Thyroid gland (tissue), 4 donors: Measurements from ENCODE around the gene FBXL17. TPM values are rescaled to one million over a fixed set of nuclear protein-coding genes. Genes with fewer than 3 reads are reported as not detected.

Experiments used
- DNase-seq, 2 donors: peaks; one replicate each; pipeline ENCODE4 v3.0.0-alpha.2; 2019
- H3K27ac ChIP-seq, 3 donors: fragments of 200-600 bp; sonication (generic); 1 replicate in 2 of 3; 2 replicates in 1 of 3; pipeline ENCODE4 v1.5.1; 2016 to 2019; ENCODE audit warnings: mild to moderate bottlenecking in 1 of 3, moderate library complexity in 1 of 3
- H3K27me3 ChIP-seq: fragments of 200-600 bp; sonication (generic); one replicate; pipeline ENCODE4 v1.5.1; 2019
- H3K36me3 ChIP-seq, 2 donors: fragments of 200-600 bp; sonication (generic); one replicate each; pipeline ENCODE4 v1.5.1; 2016 to 2019
- H3K4me1 ChIP-seq, 2 donors: fragments of 200-600 bp; sonication (generic); one replicate each; pipeline ENCODE4 v1.5.1; 2017 to 2019
- H3K4me3 ChIP-seq, 3 donors: fragments of 200-600 bp; sonication (generic); replicated peaks in 1 of 3; 1 replicate in 2 of 3; 2 replicates in 1 of 3; pipeline ENCODE4 v1.5.1; 2016; ENCODE audit warnings: mild to moderate bottlenecking in 1 of 3
- H3K9me3 ChIP-seq: fragments of 200-600 bp; sonication (generic); one replicate; pipeline ENCODE4 v1.5.1; 2017
- POLR2A ChIP-seq, 2 donors: fragments of 450-650 bp; IDR thresholded peaks; one replicate each; pipeline ENCODE4 v1.6.1; 2017; ENCODE audit warnings: antibody characterized with exemption in 2 of 2, mild to moderate bottlenecking in 2 of 2, moderate library complexity in 1 of 2
- WGBS, 2 donors: methylation state at CpG; one replicate each; pipeline ENCODE4 v1.1.5; 2017; 5-methylcytosine and 5-hydroxymethylcytosine counted together
- intact Hi-C: fragments of 100-400 bp; cut with DNase I; formaldehyde crosslinking; loops from one replicate; pipeline ENCODE4 v1.15.1; 2023
- total RNA-seq, 4 donors: library from RNA; depleted of rRNA; stranded (reverse); fragments of >200 nt; gene quantifications; one replicate each; pipeline ENCODE4 v1.2.3, GENCODE V29; 2016
- TF ChIP-seq, protein P1 (sequence below), 6 experiments: fragments of 200-600 bp in 3 of 6; fragments of 450-650 bp in 3 of 6; sonication (generic) in 3 of 6; IDR thresholded peaks; one replicate each; pipeline ENCODE4 v1.5.1; 2016 to 2019; ENCODE audit warnings: antibody characterized with exemption in 6 of 6, mild to moderate bottlenecking in 2 of 6, inconsistent platforms in 1 of 6, moderate library complexity in 1 of 6

The FBXL17 gene
- total RNA-seq, 4 donors from 2014 or later, result 37.6 to 77.7 (median 55.6) TPM

- WGBS, 2 donors, result 10 to 13% methylated on average over 1 of the region's 1 CpG
- Histone ChIP-seq H3K27ac (no peak overlapping the region), H3K9me3 (no peaks in the 10 kb centered on the region), H3K4me1 (peaks cover 9 to 13% of the 10 kb centered on the region in 2 donors), H3K36me3 (no peaks in the 10 kb centered on the region), H3K27me3 (no peaks in the 10 kb centered on the region), H3K4me3 (no peak overlapping the region)
- intact Hi-C loops, result no loop called here
- DNase-seq, result peak; percentile 48 to 51
- TF ChIP-seq POLR2A (IDR thresholded peaks at IDR 0.05), result no peak
- TF ChIP-seq, protein P1, sequence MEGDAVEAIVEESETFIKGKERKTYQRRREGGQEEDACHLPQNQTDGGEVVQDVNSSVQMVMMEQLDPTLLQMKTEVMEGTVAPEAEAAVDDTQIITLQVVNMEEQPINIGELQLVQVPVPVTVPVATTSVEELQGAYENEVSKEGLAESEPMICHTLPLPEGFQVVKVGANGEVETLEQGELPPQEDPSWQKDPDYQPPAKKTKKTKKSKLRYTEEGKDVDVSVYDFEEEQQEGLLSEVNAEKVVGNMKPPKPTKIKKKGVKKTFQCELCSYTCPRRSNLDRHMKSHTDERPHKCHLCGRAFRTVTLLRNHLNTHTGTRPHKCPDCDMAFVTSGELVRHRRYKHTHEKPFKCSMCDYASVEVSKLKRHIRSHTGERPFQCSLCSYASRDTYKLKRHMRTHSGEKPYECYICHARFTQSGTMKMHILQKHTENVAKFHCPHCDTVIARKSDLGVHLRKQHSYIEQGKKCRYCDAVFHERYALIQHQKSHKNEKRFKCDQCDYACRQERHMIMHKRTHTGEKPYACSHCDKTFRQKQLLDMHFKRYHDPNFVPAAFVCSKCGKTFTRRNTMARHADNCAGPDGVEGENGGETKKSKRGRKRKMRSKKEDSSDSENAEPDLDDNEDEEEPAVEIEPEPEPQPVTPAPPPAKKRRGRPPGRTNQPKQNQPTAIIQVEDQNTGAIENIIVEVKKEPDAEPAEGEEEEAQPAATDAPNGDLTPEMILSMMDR (IDR thresholded peaks at IDR 0.05), result no peak
These were observed 280.8 kb downstream of the FBXL17 start for GRCh38 chr5:108101130-108101529.

- intact Hi-C loops, result no loop called here
- Histone ChIP-seq H3K4me3 (no peak overlapping the region), H3K27me3 (no peaks in the 10 kb centered on the region), H3K4me1 (no peaks in the 10 kb centered on the region), H3K36me3 (no peaks in the 10 kb centered on the region), H3K27ac (no peak overlapping the region), H3K9me3 (no peaks in the 10 kb centered on the region)
- no peak for DNase-seq
- TF ChIP-seq, protein P1 (IDR thresholded peaks at IDR 0.05), result no peak
- TF ChIP-seq POLR2A (IDR thresholded peaks at IDR 0.05), result no peak
- 79 to 83% methylated on average over 1 of the region's 1 CpG for WGBS, 2 donors
These were observed 287.1 kb downstream of the FBXL17 start for GRCh38 chr5:108094800-108095199.

DNA sequence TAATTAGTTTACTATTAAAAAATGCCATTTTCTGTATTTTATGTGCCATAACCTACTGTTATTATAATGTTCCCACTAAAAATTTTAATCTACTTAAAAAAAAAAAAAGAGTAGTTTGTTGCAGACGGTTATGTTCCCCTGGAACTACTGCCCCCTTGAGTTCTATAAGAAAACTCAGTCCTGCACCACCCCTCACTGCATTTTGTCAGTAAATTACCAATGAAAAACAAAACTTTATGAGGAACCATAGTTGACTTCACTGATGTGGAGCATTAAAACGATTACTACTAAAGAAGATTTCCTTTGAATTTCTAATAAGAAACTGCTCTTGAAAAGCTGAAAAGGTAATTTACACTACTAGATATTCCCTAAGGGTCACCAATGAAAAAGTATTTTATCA, 288.7 kb downstream of the FBXL17 start:
- H3K4me3 ChIP-seq, result no peak overlapping the region
- no peaks in the 10 kb centered on the region for H3K36me3 ChIP-seq
- intact Hi-C loops, result no loop called here
- no peak for DNase-seq
- no peaks in the 10 kb centered on the region for H3K27me3 ChIP-seq
- no peaks in the 10 kb centered on the region for H3K9me3 ChIP-seq
- no peak overlapping the region for H3K27ac ChIP-seq
- 30 to 37% methylated on average over 2 of the region's 2 CpGs for WGBS, 2 donors
- TF ChIP-seq POLR2A (IDR thresholded peaks at IDR 0.05), result no peak
- TF ChIP-seq, protein P1 (IDR thresholded peaks at IDR 0.05), result peak in 1 of 6 experiments; percentile 31
- H3K4me1 ChIP-seq, result no peaks in the 10 kb centered on the region

GRCh38 chr5:108090946-108091345, 291.0 kb downstream of the FBXL17 start:
- Histone ChIP-seq H3K9me3 (no peaks in the 10 kb centered on the region), H3K4me1 (no peaks in the 10 kb centered on the region), H3K4me3 (no peak overlapping the region), H3K36me3 (no peaks in the 10 kb centered on the region), H3K27ac (no peak overlapping the region), H3K27me3 (no peaks in the 10 kb centered on the region)
- intact Hi-C loops, result no loop called here
- no peak for TF ChIP-seq POLR2A (IDR thresholded peaks at IDR 0.05)
- 85 to 86% methylated on average over 4 of the region's 4 CpGs for WGBS, 2 donors
- no peak for DNase-seq

DNA sequence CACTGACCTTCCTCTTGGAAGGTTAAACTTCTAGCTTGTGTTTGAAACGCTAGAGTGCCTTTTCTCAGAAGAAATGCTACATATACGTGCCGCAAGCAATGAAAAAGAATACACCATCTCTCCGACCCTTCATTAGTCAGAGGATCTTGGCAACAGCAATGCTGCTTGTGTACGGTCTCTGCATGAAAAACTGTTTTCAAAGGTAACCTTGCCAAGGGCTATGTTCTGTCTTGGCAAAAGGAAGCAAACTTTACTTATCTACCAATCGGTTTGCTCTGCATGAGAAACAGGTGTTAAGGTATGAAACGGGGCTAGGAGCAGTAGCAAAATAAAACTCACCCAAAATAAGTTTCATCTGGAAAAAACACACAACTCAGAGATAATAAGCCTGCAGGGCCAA, 297.8 kb downstream of the FBXL17 start:
- Histone ChIP-seq H3K4me1 (peaks cover 3 to 5% of the 10 kb centered on the region in 2 donors), H3K27ac (no peak overlapping the region), H3K27me3 (no peaks in the 10 kb centered on the region), H3K36me3 (no peaks in the 10 kb centered on the region), H3K4me3 (no peak overlapping the region), H3K9me3 (no peaks in the 10 kb centered on the region)
- TF ChIP-seq, protein P1 (IDR thresholded peaks at IDR 0.05), result no peak
- no peak for TF ChIP-seq POLR2A (IDR thresholded peaks at IDR 0.05)
- DNase-seq, result no peak
- WGBS, 2 donors, result 25 to 30% methylated on average over 7 of the region's 7 CpGs
- intact Hi-C loops, result no loop called here

DNA sequence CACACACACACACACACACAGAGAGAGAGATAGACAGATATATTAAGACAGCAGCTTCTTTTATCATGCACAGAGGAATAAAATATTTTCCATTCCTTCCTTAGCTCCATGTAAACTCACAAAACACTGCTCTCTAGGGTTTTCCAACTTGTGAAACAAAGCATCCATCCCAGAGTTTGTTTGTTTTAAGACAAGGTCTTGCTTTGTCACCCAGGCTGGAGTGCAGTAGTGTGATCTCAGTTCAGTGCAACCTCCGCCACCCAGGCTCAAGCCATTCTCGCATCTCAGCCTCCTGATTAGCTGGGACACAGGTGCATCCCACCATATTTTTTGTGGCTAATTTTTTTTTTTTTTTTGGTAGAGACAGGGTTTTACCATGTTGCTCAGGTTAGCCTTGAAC, 298.7 kb downstream of the FBXL17 start:
- DNase-seq, result peak in 1 of 2 donors; percentile 6
- Histone ChIP-seq H3K36me3 (no peaks in the 10 kb centered on the region), H3K4me1 (peaks cover 3 to 5% of the 10 kb centered on the region in 2 donors), H3K27ac (no peak overlapping the region), H3K27me3 (no peaks in the 10 kb centered on the region), H3K4me3 (no peak overlapping the region), H3K9me3 (no peaks in the 10 kb centered on the region)
- 95 to 97% methylated on average over 2 of the region's 2 CpGs for WGBS, 2 donors
- TF ChIP-seq POLR2A (IDR thresholded peaks at IDR 0.05), result no peak
- TF ChIP-seq, protein P1 (IDR thresholded peaks at IDR 0.05), result no peak
- intact Hi-C loops, result no loop called here
